ENCODE results near the gene PAPPA. TPM values are rescaled to one million over a fixed set of nuclear protein-coding genes. Genes with fewer than 3 reads are reported as not detected.

Gene PAPPA
- polyA plus RNA-seq, 1 of the 3 experiments (the other 2 are of a cell fraction): 44.5 TPM

GRCh38 chr9:116360016-116360415 lies 206.4 kb downstream of the PAPPA start:
- H3K27ac ChIP-seq (ENCODE audit: low read depth in 2 of 2, low read length in 1 of 2): no peak overlapping the region
- H3K4me1 ChIP-seq (ENCODE audit: control insufficient read depth in 1 of 2, insufficient read depth in 2 of 2, low read depth in 1 of 2, low read length in 1 of 2): peaks cover 5 to 9% of the 10 kb centered on the region in 2 experiments; a peak in 3 of 4 replicates
- TF ChIP-seq RFX5 (IDR thresholded peaks at IDR 0.05; ENCODE audit: low read length) (no peak), SMC3 (IDR thresholded peaks at IDR 0.05; ENCODE audit: low read depth, low read length) (no peak), TEAD4 (IDR thresholded peaks at IDR 0.05; ENCODE audit: borderline replicate concordance, insufficient read depth) (no peak)
- 83% methylated on average over 2 of the region's 4 CpGs for WGBS (ENCODE audit: low lambda C conversion rate)
- H3K27me3 ChIP-seq (ENCODE audit: insufficient read depth): no peaks in the 10 kb centered on the region
- no peak overlapping the region for H3K9ac ChIP-seq
- H3K79me2 ChIP-seq (ENCODE audit: insufficient read depth): no peaks in the 10 kb centered on the region
- CTCF ChIA-PET: no interaction called here
- peaks cover 54 to 73% of the 10 kb centered on the region in 2 experiments for H3K36me3 ChIP-seq (replicated peaks in 1 of 2; ENCODE audit: control insufficient read depth in 1 of 2, insufficient read depth in 2 of 2, low read length in 1 of 2)
- H2AFZ ChIP-seq (ENCODE audit: low read depth): no peak overlapping the region
- no peak for DNase-seq
- POLR2A ChIA-PET: no interaction called here
- peaks cover 40% of the 10 kb centered on the region for H4K20me1 ChIP-seq (ENCODE audit: insufficient read depth)
- H3F3A ChIP-seq (replicated peaks; ENCODE audit: insufficient read depth): peaks cover 20% of the 10 kb centered on the region
- no peak overlapping the region for H3K4me3 ChIP-seq (ENCODE audit: low read depth in 2 of 2, low read length in 1 of 2)
- no peaks in the 10 kb centered on the region for H3K9me3 ChIP-seq
- H3K9me2 ChIP-seq: no peaks in the 10 kb centered on the region
- no peak overlapping the region for H3K4me2 ChIP-seq

GRCh38 chr9:116360989-116361388 lies 207.4 kb downstream of the PAPPA start:
- Histone ChIP-seq H3K27ac (ENCODE audit: low read depth in 2 of 2, low read length in 1 of 2) (no peak overlapping the region), H2AFZ (ENCODE audit: low read depth) (no peak overlapping the region), H3K9ac (no peak overlapping the region), H3K27me3 (ENCODE audit: insufficient read depth) (no peaks in the 10 kb centered on the region), H3K4me3 (ENCODE audit: low read depth in 2 of 2, low read length in 1 of 2) (no peak overlapping the region), H4K20me1 (ENCODE audit: insufficient read depth) (peaks cover 32% of the 10 kb centered on the region), H3F3A (replicated peaks; ENCODE audit: insufficient read depth) (peaks cover 24% of the 10 kb centered on the region), H3K79me2 (ENCODE audit: insufficient read depth) (no peaks in the 10 kb centered on the region), H3K4me2 (no peak overlapping the region), H3K4me1 (ENCODE audit: control insufficient read depth in 1 of 2, insufficient read depth in 2 of 2, low read depth in 1 of 2, low read length in 1 of 2) (peaks cover 10 to 12% of the 10 kb centered on the region in 2 experiments), H3K9me2 (no peaks in the 10 kb centered on the region), H3K9me3 (no peaks in the 10 kb centered on the region), H3K36me3 (replicated peaks in 1 of 2; ENCODE audit: control insufficient read depth in 1 of 2, insufficient read depth in 2 of 2, low read length in 1 of 2) (peaks cover 46 to 68% of the 10 kb centered on the region in 2 experiments)
- no peak for DNase-seq
- POLR2A ChIA-PET: no interaction called here
- CTCF ChIA-PET: no interaction called here
- TF ChIP-seq RCOR1 (IDR thresholded peaks at IDR 0.05; ENCODE audit: low read length) (no peak), NFIC (IDR thresholded peaks at IDR 0.05; ENCODE audit: borderline replicate concordance) (no peak)
- 97% methylated on average over 2 of the region's 2 CpGs for WGBS (ENCODE audit: low lambda C conversion rate)

- no peaks in the 10 kb centered on the region for H3K79me2 ChIP-seq (ENCODE audit: insufficient read depth)
- H3K4me2 ChIP-seq: no peak overlapping the region
- POLR2A ChIA-PET: no interaction called here
- H3K9ac ChIP-seq: no peak overlapping the region
- peaks cover 48 to 68% of the 10 kb centered on the region in 2 experiments for H3K36me3 ChIP-seq (replicated peaks in 1 of 2; ENCODE audit: control insufficient read depth in 1 of 2, insufficient read depth in 2 of 2, low read length in 1 of 2)
- no peak overlapping the region for H2AFZ ChIP-seq (ENCODE audit: low read depth)
- H3K4me3 ChIP-seq (ENCODE audit: low read depth in 2 of 2, low read length in 1 of 2): no peak overlapping the region
- H4K20me1 ChIP-seq (ENCODE audit: insufficient read depth): peaks cover 31% of the 10 kb centered on the region
- CTCF ChIA-PET: no interaction called here
- DNase-seq: no peak
- H3K9me2 ChIP-seq: no peaks in the 10 kb centered on the region
- no peaks in the 10 kb centered on the region for H3K27me3 ChIP-seq (ENCODE audit: insufficient read depth)
- WGBS (ENCODE audit: low lambda C conversion rate): 95% methylated on average over 4 of the region's 4 CpGs
- H3K9me3 ChIP-seq: no peaks in the 10 kb centered on the region
- TF ChIP-seq FOSL2 (IDR thresholded peaks at IDR 0.05; ENCODE audit: borderline replicate concordance, low read depth): no peak
- no peak for TF ChIP-seq EZH2phosphoT487 (IDR thresholded peaks at IDR 0.05; ENCODE audit: borderline replicate concordance, low read depth)
- no peak for TF ChIP-seq FOXJ3 (CRISPR knock-in tag; IDR thresholded peaks at IDR 0.05)
- TF ChIP-seq, protein P1, sequence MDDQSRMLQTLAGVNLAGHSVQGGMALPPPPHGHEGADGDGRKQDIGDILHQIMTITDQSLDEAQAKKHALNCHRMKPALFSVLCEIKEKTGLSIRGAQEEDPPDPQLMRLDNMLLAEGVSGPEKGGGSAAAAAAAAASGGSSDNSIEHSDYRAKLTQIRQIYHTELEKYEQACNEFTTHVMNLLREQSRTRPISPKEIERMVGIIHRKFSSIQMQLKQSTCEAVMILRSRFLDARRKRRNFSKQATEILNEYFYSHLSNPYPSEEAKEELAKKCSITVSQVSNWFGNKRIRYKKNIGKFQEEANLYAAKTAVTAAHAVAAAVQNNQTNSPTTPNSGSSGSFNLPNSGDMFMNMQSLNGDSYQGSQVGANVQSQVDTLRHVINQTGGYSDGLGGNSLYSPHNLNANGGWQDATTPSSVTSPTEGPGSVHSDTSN (IDR thresholded peaks at IDR 0.05): no peak
- no peak for TF ChIP-seq IRF3 (IDR thresholded peaks at IDR 0.05; ENCODE audit: low read depth, low read length)
- TF ChIP-seq GABPA (IDR thresholded peaks at IDR 0.05; ENCODE audit: low read depth): no peak
- TF ChIP-seq FOXM1 (IDR thresholded peaks at IDR 0.05; ENCODE audit: low read depth): no peak
- TF ChIP-seq, protein P2, sequence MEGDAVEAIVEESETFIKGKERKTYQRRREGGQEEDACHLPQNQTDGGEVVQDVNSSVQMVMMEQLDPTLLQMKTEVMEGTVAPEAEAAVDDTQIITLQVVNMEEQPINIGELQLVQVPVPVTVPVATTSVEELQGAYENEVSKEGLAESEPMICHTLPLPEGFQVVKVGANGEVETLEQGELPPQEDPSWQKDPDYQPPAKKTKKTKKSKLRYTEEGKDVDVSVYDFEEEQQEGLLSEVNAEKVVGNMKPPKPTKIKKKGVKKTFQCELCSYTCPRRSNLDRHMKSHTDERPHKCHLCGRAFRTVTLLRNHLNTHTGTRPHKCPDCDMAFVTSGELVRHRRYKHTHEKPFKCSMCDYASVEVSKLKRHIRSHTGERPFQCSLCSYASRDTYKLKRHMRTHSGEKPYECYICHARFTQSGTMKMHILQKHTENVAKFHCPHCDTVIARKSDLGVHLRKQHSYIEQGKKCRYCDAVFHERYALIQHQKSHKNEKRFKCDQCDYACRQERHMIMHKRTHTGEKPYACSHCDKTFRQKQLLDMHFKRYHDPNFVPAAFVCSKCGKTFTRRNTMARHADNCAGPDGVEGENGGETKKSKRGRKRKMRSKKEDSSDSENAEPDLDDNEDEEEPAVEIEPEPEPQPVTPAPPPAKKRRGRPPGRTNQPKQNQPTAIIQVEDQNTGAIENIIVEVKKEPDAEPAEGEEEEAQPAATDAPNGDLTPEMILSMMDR (IDR thresholded peaks at IDR 0.05): no peak
- TF ChIP-seq ELF1 (IDR thresholded peaks at IDR 0.05): no peak
- TF ChIP-seq, protein P3, sequence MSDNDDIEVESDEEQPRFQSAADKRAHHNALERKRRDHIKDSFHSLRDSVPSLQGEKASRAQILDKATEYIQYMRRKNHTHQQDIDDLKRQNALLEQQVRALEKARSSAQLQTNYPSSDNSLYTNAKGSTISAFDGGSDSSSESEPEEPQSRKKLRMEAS (IDR thresholded peaks at IDR 0.05; ENCODE audit: low read depth): no peak
- TF ChIP-seq GATA2 (CRISPR knock-in tag; IDR thresholded peaks at IDR 0.05): no peak
- no peak for TF ChIP-seq TEAD4 (IDR thresholded peaks at IDR 0.05; ENCODE audit: borderline replicate concordance, insufficient read depth)
- no peak for TF ChIP-seq MEF2A (IDR thresholded peaks at IDR 0.05; ENCODE audit: borderline replicate concordance, low read depth)
- TF ChIP-seq YY1 (IDR thresholded peaks at IDR 0.05; ENCODE audit: low read depth): no peak
- no peak for TF ChIP-seq SIN3A (IDR thresholded peaks at IDR 0.05; ENCODE audit: borderline replicate concordance, low read depth, low read length)
- TF ChIP-seq POLR2AphosphoS5 (IDR thresholded peaks at IDR 0.05; ENCODE audit: low read depth, low read length): no peak
- peaks cover 24% of the 10 kb centered on the region for H3F3A ChIP-seq (replicated peaks; ENCODE audit: insufficient read depth)
- no peak overlapping the region for H3K27ac ChIP-seq (ENCODE audit: low read depth in 2 of 2, low read length in 1 of 2)
- peaks cover 10 to 14% of the 10 kb centered on the region in 2 experiments for H3K4me1 ChIP-seq (ENCODE audit: control insufficient read depth in 1 of 2, insufficient read depth in 2 of 2, low read depth in 1 of 2, low read length in 1 of 2)
These were observed 208.0 kb downstream of the PAPPA start for GRCh38 chr9:116361547-116361946.
